Activated naive CD8-positive, alpha-beta T cell treated with anti-CD3 and anti-CD28 coated beads, Interleukin-2, amount 50 U/mL, for 24 hours (primary cell): ENCODE results near the gene PACRG.
"Not testable (repeated sequence)": the region's sequence is repeated elsewhere in the genome, so short reads cannot be mapped to it uniquely, and the experiment has no call there.

Experiments used
- ATAC-seq: fragments of 150-1000 bp; cut with Tn5 transposase; one replicate; pipeline ENCODE4 v1.10.0; 2021
- DNase-seq: peaks from one replicate; pipeline ENCODE4 v3.0.0; 2021
- H3K27ac Mint-ChIP-seq: one replicate; pipeline ENCODE4 v1.8.0; 2021; ENCODE audit warnings: mild to moderate bottlenecking, mixed read lengths
- H3K27me3 Mint-ChIP-seq: one replicate; pipeline ENCODE4 v1.8.0; 2021; ENCODE audit warnings: mixed read lengths
- H3K36me3 Mint-ChIP-seq: one replicate; pipeline ENCODE4 v1.8.0; 2021; ENCODE audit warnings: low read depth, mixed read lengths
- H3K4me1 Mint-ChIP-seq: one replicate; pipeline ENCODE4 v1.8.0; 2021; ENCODE audit warnings: mixed read lengths
- H3K4me3 Mint-ChIP-seq: one replicate; pipeline ENCODE4 v1.8.0; 2021; ENCODE audit warnings: mild to moderate bottlenecking, moderate library complexity, mixed read lengths
- H3K9me3 Mint-ChIP-seq: one replicate; pipeline ENCODE4 v1.8.0; 2021; ENCODE audit warnings: mixed read lengths

Gene PACRG

GRCh38 chr6:162973980-162974379 lies 246.2 kb downstream of the PACRG start:
- Mint-ChIP-seq H3K9me3 (peaks cover 29% of the 10 kb centered on the region), H3K4me3 (no peak overlapping the region), H3K4me1 (no peaks in the 10 kb centered on the region), H3K27ac (no peak overlapping the region), H3K27me3 (no peaks in the 10 kb centered on the region), H3K36me3 (no peaks in the 10 kb centered on the region)
- ATAC-seq (no peak), DNase-seq (no peak)

DNA sequence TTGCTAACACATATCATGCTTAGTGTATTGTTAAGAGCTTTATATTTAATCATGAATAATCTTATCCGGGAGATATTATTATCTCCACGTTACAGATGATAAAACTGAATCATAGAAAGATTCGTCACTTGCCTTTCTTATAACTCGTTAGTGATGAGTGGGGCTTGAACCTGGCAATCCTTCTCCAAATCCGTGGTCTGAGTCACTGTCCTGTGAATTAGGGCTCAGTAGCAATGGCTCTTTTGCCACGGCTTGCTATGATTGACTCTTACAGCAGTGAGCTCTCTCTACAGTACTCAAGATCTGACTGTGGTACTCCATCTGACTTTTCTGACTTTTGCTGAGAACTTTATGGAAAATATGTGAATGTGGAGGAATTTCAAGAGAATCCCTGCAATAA lies 246.9 kb downstream of the PACRG start:
- Mint-ChIP-seq H3K9me3 (peaks cover 22% of the 10 kb centered on the region), H3K36me3 (no peaks in the 10 kb centered on the region), H3K4me3 (no peak overlapping the region), H3K27ac (no peak overlapping the region), H3K4me1 (no peaks in the 10 kb centered on the region), H3K27me3 (no peaks in the 10 kb centered on the region)
- no peak for ATAC-seq
- no peak for DNase-seq

- peaks cover 20% of the 10 kb centered on the region for H3K9me3 Mint-ChIP-seq
Observed at GRCh38 chr6:162976141-162976540, 248.4 kb downstream of the PACRG start.

GRCh38 chr6:162983234-162983633 lies 255.5 kb downstream of the PACRG start:
- not testable (repeated sequence) for DNase-seq, H3K4me1 Mint-ChIP-seq, H3K27ac Mint-ChIP-seq, ATAC-seq, H3K4me3 Mint-ChIP-seq, H3K27me3 Mint-ChIP-seq, H3K36me3 Mint-ChIP-seq
- H3K9me3 Mint-ChIP-seq, result peaks cover 34% of the 10 kb centered on the region

More at GRCh38 chr6:162976141-162976540, 248.4 kb downstream of the PACRG start:
- H3K4me3 Mint-ChIP-seq, result no peak overlapping the region
- H3K27me3 Mint-ChIP-seq, result no peaks in the 10 kb centered on the region
- H3K36me3 Mint-ChIP-seq, result no peaks in the 10 kb centered on the region
- H3K27ac Mint-ChIP-seq, result no peak overlapping the region
- DNase-seq, result no peak
- H3K4me1 Mint-ChIP-seq, result no peaks in the 10 kb centered on the region
- no peak for ATAC-seq

GRCh38 chr6:162998777-162999176 lies 271.0 kb downstream of the PACRG start:
- DNase-seq, result no peak
- no peaks in the 10 kb centered on the region for H3K36me3 Mint-ChIP-seq
- H3K4me1 Mint-ChIP-seq, result no peaks in the 10 kb centered on the region
- H3K9me3 Mint-ChIP-seq, result peaks cover 9% of the 10 kb centered on the region
- no peak for ATAC-seq
- no peaks in the 10 kb centered on the region for H3K27me3 Mint-ChIP-seq
- H3K27ac Mint-ChIP-seq, result no peak overlapping the region
- H3K4me3 Mint-ChIP-seq, result no peak overlapping the region

- no peak for ATAC-seq
- no peak overlapping the region for H3K27ac Mint-ChIP-seq
Observed at GRCh38 chr6:162999575-163000285, 272.0 kb downstream of the PACRG start.

GRCh38 chr6:163001330-163001729 lies 273.6 kb downstream of the PACRG start:
- no peak overlapping the region for H3K27ac Mint-ChIP-seq
- ATAC-seq, result no peak
- H3K4me3 Mint-ChIP-seq, result no peak overlapping the region
- H3K9me3 Mint-ChIP-seq, result peaks cover 8% of the 10 kb centered on the region
- no peaks in the 10 kb centered on the region for H3K36me3 Mint-ChIP-seq
- H3K27me3 Mint-ChIP-seq, result no peaks in the 10 kb centered on the region
- DNase-seq, result no peak
- H3K4me1 Mint-ChIP-seq, result no peaks in the 10 kb centered on the region

More at GRCh38 chr6:162999575-163000285, 272.0 kb downstream of the PACRG start:
- H3K9me3 Mint-ChIP-seq, result peaks cover 12% of the 10 kb centered on the region
- no peaks in the 10 kb centered on the region for H3K36me3 Mint-ChIP-seq
- no peaks in the 10 kb centered on the region for H3K4me1 Mint-ChIP-seq
- no peak overlapping the region for H3K4me3 Mint-ChIP-seq
- H3K27me3 Mint-ChIP-seq, result no peaks in the 10 kb centered on the region
- no peak for DNase-seq

DNA sequence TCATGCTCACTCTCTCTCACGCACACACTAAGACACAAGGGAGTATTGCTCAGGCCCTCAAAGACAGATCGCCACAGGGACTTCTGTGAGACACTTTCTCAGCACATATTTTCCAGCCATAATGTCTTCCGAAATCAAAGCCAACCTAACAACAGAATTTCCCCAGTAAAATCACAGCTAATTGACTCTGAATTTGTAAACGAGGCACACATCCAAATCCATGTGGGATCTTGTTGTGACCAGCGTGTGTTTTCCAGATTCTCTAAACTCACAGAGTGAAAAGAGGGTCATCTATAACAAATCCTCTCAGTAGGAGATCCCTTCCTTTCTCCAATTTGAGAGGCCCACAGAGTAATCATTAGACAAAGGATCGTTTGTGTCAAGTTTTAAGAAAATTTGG lies 280.4 kb downstream of the PACRG start:
- no peaks in the 10 kb centered on the region for H3K36me3 Mint-ChIP-seq
- no peaks in the 10 kb centered on the region for H3K4me1 Mint-ChIP-seq
- ATAC-seq, result no peak
- no peak overlapping the region for H3K27ac Mint-ChIP-seq
- no peak overlapping the region for H3K4me3 Mint-ChIP-seq
- peaks cover 9% of the 10 kb centered on the region for H3K9me3 Mint-ChIP-seq
- H3K27me3 Mint-ChIP-seq, result no peaks in the 10 kb centered on the region
- no peak for DNase-seq

DNA sequence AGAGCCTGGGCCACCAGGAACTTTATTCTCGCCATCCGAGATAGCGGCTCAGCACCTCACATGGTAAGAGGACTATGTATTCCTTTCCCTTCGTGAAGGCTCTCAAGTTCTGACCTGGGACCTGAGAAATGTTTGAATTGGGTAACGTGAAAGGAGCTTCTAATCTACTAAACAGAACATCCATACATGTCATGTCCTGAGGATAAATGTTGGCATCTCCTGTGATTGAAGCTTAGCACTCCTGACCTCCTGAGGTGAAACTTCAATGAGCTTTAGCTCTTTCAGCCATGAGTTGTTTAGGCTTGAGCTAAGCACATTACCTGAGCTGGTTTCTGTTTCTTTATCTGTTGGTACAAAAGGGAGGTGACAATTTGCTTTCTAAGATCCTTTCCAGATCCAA lies 280.9 kb downstream of the PACRG start:
- Mint-ChIP-seq H3K27ac (no peak overlapping the region), H3K36me3 (no peaks in the 10 kb centered on the region), H3K4me1 (no peaks in the 10 kb centered on the region), H3K4me3 (no peak overlapping the region), H3K27me3 (no peaks in the 10 kb centered on the region), H3K9me3 (peaks cover 9% of the 10 kb centered on the region)
- ATAC-seq (no peak), DNase-seq (no peak)

DNA sequence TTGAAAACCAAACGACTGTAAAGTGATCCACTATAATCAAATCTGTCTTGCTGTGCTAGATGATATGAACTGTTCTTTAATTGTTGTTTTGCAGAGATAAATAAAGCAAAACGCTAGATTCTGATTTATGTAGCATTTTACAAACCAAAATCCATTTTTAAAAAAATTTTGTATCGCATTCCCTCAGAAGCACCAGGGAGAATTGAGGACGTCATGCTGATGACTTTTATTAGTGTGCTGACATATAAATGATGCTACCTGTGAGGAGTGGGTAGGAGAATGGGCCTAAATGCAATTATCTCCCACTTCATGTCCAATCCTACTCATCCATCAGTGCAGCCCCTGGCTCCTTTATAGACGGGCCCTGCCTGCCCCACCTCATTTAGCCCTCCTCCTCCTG lies 282.4 kb downstream of the PACRG start:
- ATAC-seq (no peak), DNase-seq (no peak)
- H3K4me3 Mint-ChIP-seq, result no peak overlapping the region
- no peaks in the 10 kb centered on the region for H3K27me3 Mint-ChIP-seq
- no peak overlapping the region for H3K27ac Mint-ChIP-seq
- H3K9me3 Mint-ChIP-seq, result peaks cover 5% of the 10 kb centered on the region
- H3K4me1 Mint-ChIP-seq, result no peaks in the 10 kb centered on the region
- H3K36me3 Mint-ChIP-seq, result no peaks in the 10 kb centered on the region

DNA sequence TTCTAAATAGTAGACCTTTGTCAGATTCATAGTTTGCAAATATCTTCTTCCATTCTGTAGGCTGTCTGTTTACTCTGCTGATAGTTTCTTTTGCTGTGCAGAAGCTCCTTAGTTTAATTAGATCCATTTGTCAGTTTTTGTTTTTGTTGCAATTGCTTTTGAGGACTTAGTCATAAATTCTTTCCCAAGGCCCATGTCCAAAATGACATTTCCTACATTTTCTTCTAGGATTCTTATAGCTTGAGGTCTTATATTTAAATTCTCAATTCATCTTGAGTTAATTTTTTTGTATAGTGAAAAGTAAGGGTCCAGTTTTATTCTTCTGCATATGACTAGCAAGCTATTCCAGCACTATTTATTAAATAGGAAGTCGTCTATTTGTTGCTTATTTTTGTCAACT lies 287.0 kb downstream of the PACRG start:
- H3K36me3 Mint-ChIP-seq, result no peaks in the 10 kb centered on the region
- H3K27ac Mint-ChIP-seq, result no peak overlapping the region
- no peak overlapping the region for H3K4me3 Mint-ChIP-seq
- ATAC-seq (no peak), DNase-seq (no peak)
- H3K27me3 Mint-ChIP-seq, result no peaks in the 10 kb centered on the region
- H3K4me1 Mint-ChIP-seq, result no peaks in the 10 kb centered on the region
- H3K9me3 Mint-ChIP-seq, result peaks cover 14% of the 10 kb centered on the region

DNA sequence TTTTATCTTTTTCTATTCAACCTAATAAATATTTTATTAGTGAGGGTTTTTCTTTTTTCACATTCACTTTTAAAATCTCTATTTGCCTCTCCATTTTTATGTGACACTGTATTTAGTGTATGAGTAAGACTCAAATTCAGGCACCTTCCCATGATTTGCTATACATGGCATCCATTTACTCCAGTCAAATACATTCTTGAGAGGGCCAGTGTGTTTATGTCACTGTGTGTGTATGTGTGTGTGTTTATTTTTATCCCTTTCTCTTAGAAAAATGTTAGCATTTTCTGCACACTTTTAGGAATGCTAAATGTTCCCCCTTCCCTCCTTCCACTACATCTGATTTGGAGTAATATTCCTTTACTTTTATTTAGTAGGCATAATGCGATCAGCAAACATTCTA lies 290.0 kb downstream of the PACRG start:
- Mint-ChIP-seq H3K27me3 (no peaks in the 10 kb centered on the region), H3K4me1 (no peaks in the 10 kb centered on the region), H3K36me3 (no peaks in the 10 kb centered on the region), H3K4me3 (no peak overlapping the region), H3K27ac (no peak overlapping the region), H3K9me3 (peaks cover 21% of the 10 kb centered on the region)
- DNase-seq (no peak), ATAC-seq (no peak)

DNA sequence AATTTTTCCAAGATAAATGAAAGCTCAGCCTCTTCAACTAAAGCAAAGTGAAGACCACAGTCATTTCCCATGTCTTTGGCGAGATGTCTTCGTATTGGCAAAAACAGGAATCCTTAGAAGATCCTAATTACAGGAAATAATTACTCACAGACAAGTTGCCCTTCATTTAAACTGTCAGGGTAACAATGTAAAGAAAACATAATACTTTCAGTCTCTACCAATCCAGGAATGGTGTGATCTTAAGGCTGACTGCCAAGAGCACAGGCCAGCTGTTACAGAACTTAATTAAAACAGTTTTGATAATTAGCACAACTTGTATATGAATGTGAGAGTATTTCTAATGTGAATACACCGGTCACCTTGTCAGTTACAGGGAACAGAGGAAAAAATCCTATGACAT lies 292.2 kb downstream of the PACRG start:
- Mint-ChIP-seq H3K27ac (no peak overlapping the region), H3K36me3 (no peaks in the 10 kb centered on the region), H3K4me1 (no peaks in the 10 kb centered on the region), H3K4me3 (no peak overlapping the region), H3K27me3 (no peaks in the 10 kb centered on the region), H3K9me3 (peaks cover 41% of the 10 kb centered on the region)
- DNase-seq (no peak), ATAC-seq (no peak)

DNA sequence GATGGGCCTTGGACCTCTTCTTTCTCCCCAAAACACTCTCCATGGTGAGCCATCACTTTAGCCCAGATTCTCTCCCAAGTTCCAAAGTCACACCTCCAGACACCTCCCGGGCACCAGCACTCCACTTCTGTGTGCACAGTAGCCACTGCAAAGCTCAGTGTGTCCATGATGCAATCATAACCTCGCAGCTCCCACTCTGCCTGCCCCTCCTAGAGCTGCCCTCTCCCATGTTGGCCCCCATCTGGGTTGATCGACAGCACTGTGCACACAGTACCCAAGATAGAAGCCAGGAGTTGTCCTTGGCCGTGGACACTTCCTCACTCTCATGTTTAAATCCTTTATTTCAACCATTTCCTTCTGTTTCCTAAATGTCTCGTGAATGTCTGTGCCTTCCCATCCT lies 293.3 kb downstream of the PACRG start:
- DNase-seq (no peak), ATAC-seq (no peak)
- peaks cover 41% of the 10 kb centered on the region for H3K9me3 Mint-ChIP-seq
- H3K4me3 Mint-ChIP-seq, result no peak overlapping the region
- no peaks in the 10 kb centered on the region for H3K36me3 Mint-ChIP-seq
- no peaks in the 10 kb centered on the region for H3K27me3 Mint-ChIP-seq
- H3K27ac Mint-ChIP-seq, result no peak overlapping the region
- H3K4me1 Mint-ChIP-seq, result no peaks in the 10 kb centered on the region

GRCh38 chr6:163023700-163024099 lies 295.9 kb downstream of the PACRG start:
- no peak for ATAC-seq
- Mint-ChIP-seq H3K36me3 (no peaks in the 10 kb centered on the region), H3K4me3 (no peak overlapping the region), H3K4me1 (no peaks in the 10 kb centered on the region), H3K9me3 (peaks cover 36% of the 10 kb centered on the region), H3K27ac (no peak overlapping the region), H3K27me3 (no peaks in the 10 kb centered on the region)
- no peak for DNase-seq

- Mint-ChIP-seq H3K4me3 (no peak overlapping the region), H3K36me3 (no peaks in the 10 kb centered on the region), H3K9me3 (peaks cover 24% of the 10 kb centered on the region), H3K27me3 (no peaks in the 10 kb centered on the region), H3K27ac (no peak overlapping the region), H3K4me1 (no peaks in the 10 kb centered on the region)
- DNase-seq (no peak), ATAC-seq (no peak)
Observed at GRCh38 chr6:163026893-163027292, 299.1 kb downstream of the PACRG start.
